SK-N-MC (cell line): ENCODE measurements around the gene FER1L5.

ENCODE experiments used
- DNase-seq: peaks from one replicate; pipeline ENCODE4 v3.0.0-alpha.2; 2011; ENCODE audit warnings: low read depth, low spot score
- H3K27ac ChIP-seq: fragments of 200-600 bp; sonication (generic); 2 replicates; pipeline ENCODE4 v1.5.1; 2016; ENCODE audit warnings: mixed run types
- H3K36me3 ChIP-seq: fragments of 200-600 bp; sonication (generic); 2 replicates; pipeline ENCODE4 v1.6.1; 2017; ENCODE audit warnings: antibody characterized with exemption, low read length, mixed read lengths; ENCODE audit not compliant: insufficient read depth
- H3K4me3 ChIP-seq: fragments of 200-600 bp; sonication (generic); 2 replicates; pipeline ENCODE4 v1.5.1; 2016
- H3K9ac ChIP-seq: fragments of 200-600 bp; sonication (generic); 2 replicates; pipeline ENCODE4 v1.8.0; 2017; ENCODE audit warnings: mixed run types, mixed read lengths; ENCODE audit not compliant: insufficient read length
- H3K9me3 ChIP-seq: fragments of 200-600 bp; sonication (generic); 2 replicates; pipeline ENCODE4 v1.6.1; 2017; ENCODE audit warnings: low read depth, mild to moderate bottlenecking, antibody characterized with exemption, low read length, moderate library complexity, mixed read lengths
- EZH2 ChIP-seq: fragments of 200-600 bp; sonication (generic); IDR thresholded peaks from one replicate; pipeline ENCODE4 v1.6.1; 2017; ENCODE audit warnings: antibody characterized with exemption
- FOXP2 ChIP-seq: optimal IDR thresholded peaks from 2 replicates; pipeline ENCODE3; 2011; ENCODE audit warnings: mild to moderate bottlenecking, moderate library complexity; ENCODE audit not compliant: insufficient read depth; ENCODE audit errors: extremely low read length, control extremely low read depth
- POLR2AphosphoS5 ChIP-seq: IDR thresholded peaks from 2 replicates; pipeline ENCODE4 v1.6.1; 2012; ENCODE audit warnings: mild to moderate bottlenecking, low read depth, low read length, borderline replicate concordance

The FER1L5 gene

DNA sequence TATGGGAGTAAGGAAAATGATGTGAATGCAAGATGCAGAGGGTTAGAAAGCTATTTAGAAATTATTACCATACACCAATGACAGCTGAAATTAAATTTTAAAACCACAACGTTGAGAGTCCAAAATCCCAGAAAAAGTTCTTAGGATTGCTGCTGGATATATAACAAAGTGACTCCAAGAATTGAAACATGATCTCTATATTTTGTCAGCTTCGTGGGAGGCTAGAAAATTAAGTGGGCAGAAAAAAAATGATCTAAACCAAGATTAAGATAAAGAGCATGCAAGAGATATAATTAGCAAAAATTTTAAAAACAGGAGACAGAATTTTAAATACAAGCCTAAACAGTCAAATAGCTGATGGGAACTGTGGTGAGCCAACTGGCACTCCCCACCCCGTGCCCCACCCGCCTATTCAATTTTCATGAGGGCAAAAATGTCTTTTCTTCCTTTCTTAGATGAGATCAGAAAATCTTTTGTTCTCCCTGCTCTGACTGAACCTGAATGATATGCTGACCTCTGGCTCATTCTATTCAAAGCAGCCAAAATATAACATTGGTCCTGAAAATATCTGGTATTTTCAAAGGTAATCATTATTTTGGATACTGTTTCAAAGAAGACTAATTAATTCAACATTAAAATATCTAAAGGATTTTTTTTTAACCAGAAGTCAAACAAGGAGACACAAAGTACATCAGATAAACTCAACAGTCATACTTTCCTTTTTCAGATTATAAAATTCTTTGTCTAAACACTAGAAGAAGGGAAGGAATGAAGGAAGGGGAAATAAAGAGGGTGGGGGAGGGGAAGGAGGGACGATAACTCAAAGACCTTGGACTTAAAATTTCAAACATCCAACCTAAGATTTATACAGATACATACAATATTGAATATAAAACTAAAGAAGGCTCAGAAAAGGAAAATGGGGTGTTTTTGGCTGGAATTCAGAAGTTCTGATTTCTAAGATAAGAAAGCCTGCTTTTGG lies 16.7 kb upstream of the FER1L5 start:
- H3K4me3 ChIP-seq, result no peak overlapping the region
- H3K9ac ChIP-seq, result no peak overlapping the region
- DNase-seq, result no peak
- peaks cover 71% of the 10 kb centered on the region for H3K36me3 ChIP-seq
- H3K27ac ChIP-seq, result no peak overlapping the region
- TF ChIP-seq FOXP2 (no peak), EZH2 (no peak), POLR2AphosphoS5 (no peak)
- H3K9me3 ChIP-seq, result no peaks in the 10 kb centered on the region

DNA sequence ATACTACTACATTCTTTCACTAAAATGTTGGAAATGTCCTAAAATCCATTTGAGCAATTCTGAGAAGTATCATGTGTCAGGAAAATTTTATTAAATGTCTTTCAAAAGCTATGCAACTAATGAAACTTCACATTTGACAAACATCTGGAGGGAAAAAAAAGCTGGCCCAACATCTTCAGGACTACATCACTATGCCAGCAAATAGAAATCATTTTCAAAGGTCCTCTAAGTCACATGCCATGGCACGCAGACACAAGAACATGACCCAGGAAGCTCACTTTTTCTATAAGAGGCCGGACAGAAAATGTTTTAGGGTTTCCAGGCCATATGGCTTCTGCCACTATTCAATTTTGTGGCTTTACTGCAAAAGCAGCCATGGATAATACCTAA lies 16.0 kb upstream of the FER1L5 start:
- no peak overlapping the region for H3K9ac ChIP-seq
- no peak overlapping the region for H3K4me3 ChIP-seq
- H3K27ac ChIP-seq, result no peak overlapping the region
- TF ChIP-seq FOXP2, result no peak
- TF ChIP-seq EZH2, result no peak
- TF ChIP-seq POLR2AphosphoS5, result no peak
- H3K9me3 ChIP-seq, result no peaks in the 10 kb centered on the region
- peaks cover 77% of the 10 kb centered on the region for H3K36me3 ChIP-seq
- no peak for DNase-seq

GRCh38 chr2:96631804-96632435 lies 10.6 kb upstream of the FER1L5 start:
- Histone ChIP-seq H3K4me3 (no peak overlapping the region), H3K27ac (no peak overlapping the region), H3K9ac (no peak overlapping the region), H3K9me3 (no peaks in the 10 kb centered on the region), H3K36me3 (peaks cover 82% of the 10 kb centered on the region)
- TF ChIP-seq FOXP2 (no peak), POLR2AphosphoS5 (no peak), EZH2 (no peak)
- no peak for DNase-seq

GRCh38 chr2:96633641-96634040 lies 8.9 kb upstream of the FER1L5 start:
- Histone ChIP-seq H3K9me3 (no peaks in the 10 kb centered on the region), H3K36me3 (peaks cover 72% of the 10 kb centered on the region), H3K27ac (no peak overlapping the region), H3K4me3 (no peak overlapping the region), H3K9ac (no peak overlapping the region)
- DNase-seq, result no peak
- TF ChIP-seq FOXP2, result no peak
- no peak for TF ChIP-seq EZH2

DNA sequence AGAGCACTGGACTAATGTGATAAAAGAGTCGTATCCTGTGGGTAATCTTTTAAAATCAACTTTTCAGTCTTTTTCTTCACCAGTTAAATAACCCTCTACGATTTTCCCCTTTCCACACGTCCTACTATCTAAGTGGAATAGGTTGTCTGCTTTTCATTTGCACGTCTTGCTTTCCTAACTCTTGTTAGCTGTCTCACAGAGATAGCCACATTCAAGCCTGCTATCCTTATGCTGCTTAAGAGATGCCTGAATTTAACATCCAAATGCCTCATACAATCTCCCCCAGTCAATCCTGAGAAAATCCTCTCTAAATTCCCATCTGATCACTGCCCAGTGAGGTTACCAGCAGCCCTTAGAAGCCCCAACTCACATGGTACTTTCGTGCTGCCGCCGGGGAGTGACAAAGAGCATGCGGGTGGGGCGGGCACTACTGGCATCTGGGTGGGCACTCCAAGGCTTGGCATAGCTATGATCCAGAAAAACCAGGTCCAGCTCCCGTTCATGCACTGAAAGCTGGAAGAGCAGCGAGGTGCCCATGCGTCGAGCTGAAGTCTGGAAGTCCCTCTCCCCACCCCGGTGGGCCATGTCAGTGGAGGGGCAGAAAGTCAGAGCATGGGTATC lies 5.9 kb upstream of the FER1L5 start:
- Histone ChIP-seq H3K27ac (no peak overlapping the region), H3K9me3 (no peaks in the 10 kb centered on the region), H3K36me3 (peaks cover 44% of the 10 kb centered on the region), H3K4me3 (peak overlapping the region; percentile 90), H3K9ac (peak overlapping the region; percentile 74)
- DNase-seq, result no peak
- TF ChIP-seq POLR2AphosphoS5 (no peak), EZH2 (no peak), FOXP2 (no peak)

GRCh38 chr2:96637385-96638143 lies 5.0 kb upstream of the FER1L5 start:
- TF ChIP-seq EZH2 (no peak), FOXP2 (no peak), POLR2AphosphoS5 (no peak)
- no peak for DNase-seq
- no peak overlapping the region for H3K27ac ChIP-seq
- peak overlapping the region; percentile 90 for H3K4me3 ChIP-seq
- H3K36me3 ChIP-seq, result peaks cover 35% of the 10 kb centered on the region
- peak overlapping the region; percentile 74 for H3K9ac ChIP-seq
- H3K9me3 ChIP-seq, result no peaks in the 10 kb centered on the region

DNA sequence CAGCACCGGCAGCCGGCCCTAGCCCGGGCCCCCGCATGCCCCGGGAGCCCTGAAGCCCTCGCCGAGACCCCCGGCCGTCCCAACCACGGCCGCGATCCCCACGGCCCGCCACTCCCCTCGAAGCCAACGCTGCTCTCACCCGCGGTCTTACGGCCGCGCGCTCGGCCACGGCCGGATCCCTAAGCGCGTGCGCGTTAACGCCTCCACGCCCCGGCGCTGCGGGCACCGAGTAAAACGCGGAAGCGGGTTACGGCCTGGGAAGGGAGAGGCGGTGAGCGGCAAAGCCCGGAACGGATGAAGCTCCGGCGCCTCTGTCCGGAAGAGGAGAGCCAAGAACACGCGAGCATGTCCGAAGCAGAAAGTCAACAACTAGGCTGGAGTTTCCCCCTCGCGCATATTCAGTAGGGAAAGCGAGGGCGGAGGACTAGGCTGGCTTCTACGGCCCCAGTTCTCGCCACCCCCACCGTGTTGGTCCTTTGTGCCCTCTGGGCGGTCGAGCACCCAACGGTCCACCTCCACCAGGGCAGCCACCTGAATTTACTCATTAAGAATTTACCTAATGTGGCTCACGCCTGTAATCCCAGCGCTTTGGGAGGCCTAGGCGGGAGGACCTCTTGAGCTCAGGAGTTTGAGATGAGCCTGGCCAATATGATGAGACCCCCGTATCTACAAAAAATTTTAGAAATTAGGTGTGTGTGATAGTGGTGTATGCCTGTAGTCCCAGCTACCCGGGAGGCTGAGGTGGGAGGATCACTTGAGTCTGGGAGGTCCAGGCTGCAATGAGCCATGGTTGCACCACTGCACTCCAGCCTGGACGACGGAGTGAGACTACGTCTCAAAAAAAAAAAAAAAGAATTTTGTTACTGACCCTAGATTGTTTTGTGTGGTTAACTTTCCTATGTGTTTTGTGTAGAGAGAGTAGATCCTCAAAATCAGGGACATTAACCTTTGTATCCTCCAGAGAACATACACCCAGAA lies 4.1 kb upstream of the FER1L5 start, which contains the start of gene KANSL3:
TSS of gene KANSL3 (minus strand) at position 169 of the 978 bp plus-strand sequence. CDS start 1,177 bp downstream, outside the sequence.
- Histone ChIP-seq H3K36me3 (peaks cover 32% of the 10 kb centered on the region), H3K27ac (no peak within 1 kb of the TSS), H3K9ac (peak within 1 kb of the TSS; percentile 74), H3K9me3 (no peaks in the 10 kb centered on the region), H3K4me3 (peak within 1 kb of the TSS; percentile 90)
- peak; percentile 34 for DNase-seq
- TF ChIP-seq FOXP2 (peak; percentile 92), POLR2AphosphoS5 (peak; percentile 98), EZH2 (no peak)
